Gastrocnemius medialis (tissue), 4 donors: Measurements from ENCODE around the gene ELF4. TPM values are rescaled to one million over a fixed set of nuclear protein-coding genes. Genes with fewer than 3 reads are reported as not detected.
"Not testable (repeated sequence)": the region's sequence is repeated elsewhere in the genome, so short reads cannot be mapped to it uniquely, and the experiment has no call there.

Experiments
- ATAC-seq, 2 donors: fragments of 150-250 bp; one replicate each; pipeline ENCODE4 v1.9.1; 2016
- DNase-seq, 2 donors: peaks; one replicate each; pipeline ENCODE4 v3.0.0-alpha.2; 2019
- H3K27ac ChIP-seq, 4 donors: fragments of 200-600 bp; sonication (generic); 1 replicate in 1 of 4; 2 replicates in 3 of 4; pipeline ENCODE4 v1.5.1; 2016 to 2018; ENCODE audit warnings: mild to moderate bottlenecking in 2 of 4, moderate library complexity in 1 of 4
- H3K27me3 ChIP-seq, 3 donors: fragments of 200-600 bp; sonication (generic) in 2 of 3; 1 replicate in 1 of 3; 2 replicates in 2 of 3; pipeline versions ENCODE4 v1.5.1 to v1.6.0; 2016 to 2019; ENCODE audit warnings: mild to moderate bottlenecking in 1 of 3, moderate library complexity in 1 of 3
- H3K36me3 ChIP-seq, 2 donors: fragments of 200-600 bp; sonication (generic) in 1 of 2; one replicate each; pipeline ENCODE4 v1.5.1; 2017 to 2018
- H3K4me1 ChIP-seq, 2 donors: fragments of 200-600 bp; sonication (generic) in 1 of 2; one replicate each; pipeline ENCODE4 v1.5.1; 2016 to 2017; ENCODE audit warnings: mild to moderate bottlenecking in 2 of 2
- H3K4me3 ChIP-seq, 4 donors: fragments of 200-600 bp; sonication (generic) in 3 of 4; 1 replicate in 1 of 4; 2 replicates in 3 of 4; pipeline ENCODE4 v1.5.1; 2016 to 2019; ENCODE audit warnings: mild to moderate bottlenecking in 2 of 4
- H3K9me3 ChIP-seq, 3 donors: fragments of 200-600 bp; sonication (generic) in 2 of 3; 1 replicate in 1 of 3; 2 replicates in 2 of 3; pipeline ENCODE4 v1.5.1; 2016 to 2019
- CTCF ChIP-seq, 5 experiments: fragments of 450-650 bp in 3 of 5; fragments of 200-600 bp in 2 of 5; sonication (generic) in 2 of 5; IDR thresholded peaks in 4 of 5; conservative IDR thresholded peaks in 1 of 5; 1 replicate in 4 of 5; 2 replicates in 1 of 5; pipeline ENCODE4 v1.5.1; 2016 to 2019; ENCODE audit warnings: antibody characterized with exemption in 5 of 5, mild to moderate bottlenecking in 3 of 5, moderate library complexity in 3 of 5
- POLR2A ChIP-seq, 2 donors: fragments of 450-650 bp; IDR thresholded peaks; one replicate each; pipeline ENCODE4 v1.6.1; 2017; ENCODE audit warnings: antibody characterized with exemption in 2 of 2, mild to moderate bottlenecking in 2 of 2, moderate library complexity in 2 of 2
- in situ Hi-C, 4 donors: fragments of 200-750 bp; cut with MboI; loops; one replicate each; pipeline versions ENCODE4 v1.15.0 to v1.8.0; 2017; ENCODE audit warnings: low sequenced_read_pairs in 4 of 4
- intact Hi-C: fragments of 100-400 bp; cut with DNase I; formaldehyde crosslinking; loops from one replicate; pipeline ENCODE4 v1.15.1; 2023; ENCODE audit warnings: low total_unique reads
- total RNA-seq, 4 donors: library from RNA; depleted of rRNA; stranded (reverse); fragments of >200 nt; gene quantifications; one replicate each; pipeline versions ENCODE4 v1.1.0 to v1.2.3, GENCODE V29; 2016

ELF4 gene
- total RNA-seq, 4 donors from 2014 or later: 0.70 to 2.3 (median 1.4) TPM

- Histone ChIP-seq H3K9me3 (no peaks in the 10 kb centered on the region), H3K36me3 (no peaks in the 10 kb centered on the region), H3K4me3 (no peak overlapping the region), H3K27ac (peak overlapping the region in 3 of 4 donors; percentile 36 to 62 (median 55)), H3K4me1 (peaks cover 0 to 4% of the 10 kb centered on the region in 2 donors), H3K27me3 (no peaks in the 10 kb centered on the region)
- in situ Hi-C loops: no loop called here
- TF ChIP-seq POLR2A (IDR thresholded peaks at IDR 0.05) (no peak), CTCF (IDR thresholded peaks at IDR 0.05 in 4 of 5, conservative IDR thresholded peaks at IDR 0.05 in 1 of 5) (no peak)
- intact Hi-C loops: no loop called here
- ATAC-seq (no peak), DNase-seq (no peak)
Observed at GRCh38 chrX:130119312-130119898, 9.1 kb upstream of the ELF4 start.

- H3K4me1 ChIP-seq: peaks cover 0 to 4% of the 10 kb centered on the region in 2 donors
- no peak overlapping the region for H3K4me3 ChIP-seq
Observed at GRCh38 chrX:130118441-130119311, 8.4 kb upstream of the ELF4 start.

GRCh38 chrX:130117166-130117565, 6.9 kb upstream of the ELF4 start:
- Histone ChIP-seq H3K4me3 (no peak overlapping the region), H3K27ac (no peak overlapping the region), H3K36me3 (no peaks in the 10 kb centered on the region), H3K4me1 (peaks cover 0 to 4% of the 10 kb centered on the region in 2 donors), H3K27me3 (no peaks in the 10 kb centered on the region), H3K9me3 (no peaks in the 10 kb centered on the region)
- in situ Hi-C loops: no loop called here
- DNase-seq: no peak
- intact Hi-C loops: no loop called here
- no peak for TF ChIP-seq CTCF (IDR thresholded peaks at IDR 0.05 in 4 of 5, conservative IDR thresholded peaks at IDR 0.05 in 1 of 5)
- ATAC-seq: no peak

More at GRCh38 chrX:130118441-130119311, 8.4 kb upstream of the ELF4 start:
- no peak for TF ChIP-seq POLR2A (IDR thresholded peaks at IDR 0.05)
- no peaks in the 10 kb centered on the region for H3K27me3 ChIP-seq
- no peaks in the 10 kb centered on the region for H3K9me3 ChIP-seq
- intact Hi-C loops (no loop called here), in situ Hi-C loops (no loop called here)
- no peaks in the 10 kb centered on the region for H3K36me3 ChIP-seq
- DNase-seq (no peak), ATAC-seq (no peak)
- peak overlapping the region in 3 of 4 donors; percentile 36 to 62 (median 55) for H3K27ac ChIP-seq

- not testable (repeated sequence) for ATAC-seq
Observed at GRCh38 chrX:130115119-130115885, 5.0 kb upstream of the ELF4 start.

GRCh38 chrX:130114141-130114588, 3.9 kb upstream of the ELF4 start:
- Histone ChIP-seq H3K27ac (no peak overlapping the region), H3K27me3 (peaks cover 0 to 8% (median 7%) of the 10 kb centered on the region in 3 donors), H3K4me1 (no peaks in the 10 kb centered on the region), H3K9me3 (no peaks in the 10 kb centered on the region), H3K36me3 (no peaks in the 10 kb centered on the region), H3K4me3 (no peak overlapping the region)
- no peak for ATAC-seq
- intact Hi-C loops: no loop called here
- DNase-seq: no peak
- in situ Hi-C loops: no loop called here
- TF ChIP-seq POLR2A (IDR thresholded peaks at IDR 0.05) (no peak), CTCF (IDR thresholded peaks at IDR 0.05 in 4 of 5, conservative IDR thresholded peaks at IDR 0.05 in 1 of 5) (no peak)

More at GRCh38 chrX:130115119-130115885, 5.0 kb upstream of the ELF4 start:
- H3K4me1 ChIP-seq, in situ Hi-C loops, H3K4me3 ChIP-seq, H3K9me3 ChIP-seq, H3K27me3 ChIP-seq, intact Hi-C loops, H3K27ac ChIP-seq, H3K36me3 ChIP-seq, DNase-seq: not testable (repeated sequence)
